IPS-18c (cell line): ENCODE results near the gene TLR7.

Experiments
- H3K4me3 ChIP-seq: 2 replicates; pipeline ENCODE4 v1.7.0; 2013; ENCODE audit warnings: low read depth, mild to moderate bottlenecking, low read length, moderate library complexity; ENCODE audit not compliant: insufficient read depth
- H3K9me3 ChIP-seq: one replicate; pipeline ENCODE4 v1.6.1; 2013; ENCODE audit warnings: mild to moderate bottlenecking, low read length, moderate library complexity; ENCODE audit not compliant: control insufficient read depth, insufficient read depth

Gene TLR7

GRCh38 chrX:12866451-12867377 is at the start of gene TLR7:
TSS of gene TLR7 (plus strand) at chrX:12867072. CDS start at chrX:12867579, 507 bp downstream.
- Histone ChIP-seq H3K4me3 (no peak within 1 kb of the TSS), H3K9me3 (peaks cover 5% of the 10 kb centered on the region)

- H3K4me3 ChIP-seq, result no peak overlapping the region
- no peaks in the 10 kb centered on the region for H3K9me3 ChIP-seq
These were observed 49.3 kb upstream of the TLR7 start for GRCh38 chrX:12817528-12817927.

DNA sequence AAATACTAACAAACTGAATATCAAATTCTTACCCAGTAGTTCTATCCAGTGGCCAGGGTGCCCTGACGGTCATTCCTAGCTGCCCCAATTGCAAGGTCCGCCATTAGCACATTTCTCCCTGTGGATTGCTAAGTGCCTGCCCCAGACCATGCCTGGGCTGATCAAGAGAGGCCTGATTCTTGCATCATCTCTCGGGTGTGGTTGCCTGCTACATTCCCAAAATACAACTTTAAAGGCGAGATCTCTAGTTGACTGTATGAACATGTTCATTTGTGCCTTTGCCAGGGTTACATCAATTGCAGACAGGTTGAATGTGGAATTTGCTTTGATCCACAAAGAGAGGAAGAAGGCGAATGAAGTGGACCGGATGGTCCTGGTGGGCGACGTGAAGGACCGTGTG is 47.6 kb upstream of the TLR7 start:
- Histone ChIP-seq H3K9me3 (no peaks in the 10 kb centered on the region), H3K4me3 (no peak overlapping the region)

GRCh38 chrX:12820737-12821136 is 46.1 kb upstream of the TLR7 start:
- H3K4me3 ChIP-seq, result no peak overlapping the region
- H3K9me3 ChIP-seq, result no peaks in the 10 kb centered on the region

DNA sequence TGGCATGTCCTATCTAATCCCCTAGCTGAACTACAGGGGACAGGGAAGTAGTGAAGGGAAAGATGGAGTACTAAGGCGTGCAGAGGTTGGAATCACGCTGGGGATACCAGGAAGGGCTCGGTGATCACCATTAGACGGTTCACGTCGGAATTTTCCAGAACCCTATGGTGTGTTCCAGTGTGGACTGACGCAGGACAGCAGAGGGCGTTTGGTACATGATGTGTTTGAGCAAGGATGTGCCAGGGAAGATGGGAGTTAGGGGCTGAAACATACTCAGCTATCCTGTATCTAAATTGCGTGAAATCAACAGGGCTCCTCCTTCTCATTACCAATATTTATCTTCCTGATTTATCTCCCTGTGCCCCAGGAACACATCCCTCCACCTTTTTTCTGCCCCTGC is 41.9 kb upstream of the TLR7 start:
- peaks cover 2% of the 10 kb centered on the region for H3K9me3 ChIP-seq
- H3K4me3 ChIP-seq, result no peak overlapping the region

GRCh38 chrX:12825801-12826200 is 41.1 kb upstream of the TLR7 start:
- Histone ChIP-seq H3K4me3 (no peak overlapping the region), H3K9me3 (peaks cover 4% of the 10 kb centered on the region)

- peaks cover 4% of the 10 kb centered on the region for H3K9me3 ChIP-seq
- H3K4me3 ChIP-seq, result no peak overlapping the region
These were observed 23.7 kb upstream of the TLR7 start for GRCh38 chrX:12843061-12843667.

DNA sequence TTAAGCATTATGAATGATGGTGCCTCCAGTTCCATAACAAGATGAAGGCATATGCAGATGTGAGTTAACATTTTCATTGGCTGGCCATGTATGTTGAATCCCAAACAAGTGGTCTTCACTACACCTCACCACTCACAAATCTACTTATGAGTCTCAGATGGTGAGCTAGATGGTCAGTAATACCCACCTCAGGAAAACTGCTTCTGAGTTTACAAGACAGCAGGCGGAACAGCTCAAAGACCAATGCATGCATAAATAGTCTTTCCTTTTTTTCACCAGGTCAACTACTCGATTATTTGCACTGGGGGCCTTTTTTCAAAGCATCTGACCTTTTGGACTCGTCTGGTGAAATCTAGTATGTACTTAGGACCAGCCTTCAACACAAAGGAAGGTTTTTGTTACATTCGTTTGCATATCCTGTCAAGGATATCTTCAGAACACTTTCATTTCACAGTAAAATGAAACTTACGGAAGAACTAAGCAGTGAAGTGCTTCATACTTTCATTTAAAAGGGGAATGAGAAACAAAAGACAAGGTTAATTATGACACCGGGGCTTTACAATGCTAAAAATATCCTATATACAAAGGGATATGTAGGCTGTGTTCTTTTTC is 23.1 kb upstream of the TLR7 start:
- Histone ChIP-seq H3K4me3 (no peak overlapping the region), H3K9me3 (peaks cover 4% of the 10 kb centered on the region)

- Histone ChIP-seq H3K4me3 (no peak overlapping the region), H3K9me3 (peaks cover 4% of the 10 kb centered on the region)
These were observed 22.6 kb upstream of the TLR7 start for GRCh38 chrX:12844319-12844718.

DNA sequence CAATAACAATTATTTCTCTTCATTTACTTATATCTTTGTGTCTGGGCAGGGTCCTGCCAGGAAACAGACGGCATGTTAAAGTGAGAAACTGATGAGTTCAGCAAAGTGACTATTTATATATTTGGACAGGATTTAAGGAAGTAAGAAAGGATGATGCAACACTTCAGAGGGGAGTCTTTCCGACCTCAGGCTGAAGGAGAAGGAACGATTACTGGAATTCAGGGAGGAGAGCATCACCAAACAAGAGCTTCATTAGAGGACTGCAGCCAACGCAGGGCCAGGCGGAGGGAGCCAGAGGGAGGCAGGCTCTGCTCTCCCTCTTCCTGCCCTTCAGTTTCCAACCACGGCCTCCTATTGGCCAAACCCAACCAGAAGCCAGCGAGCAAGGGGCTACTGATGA is 1.5 kb upstream of the TLR7 start:
- Histone ChIP-seq H3K9me3 (peaks cover 3% of the 10 kb centered on the region), H3K4me3 (no peak overlapping the region)

- no peak overlapping the region for H3K4me3 ChIP-seq
- H3K9me3 ChIP-seq, result peaks cover 5% of the 10 kb centered on the region
These were observed 813 bp downstream of the TLR7 start for GRCh38 chrX:12867685-12868084.

DNA sequence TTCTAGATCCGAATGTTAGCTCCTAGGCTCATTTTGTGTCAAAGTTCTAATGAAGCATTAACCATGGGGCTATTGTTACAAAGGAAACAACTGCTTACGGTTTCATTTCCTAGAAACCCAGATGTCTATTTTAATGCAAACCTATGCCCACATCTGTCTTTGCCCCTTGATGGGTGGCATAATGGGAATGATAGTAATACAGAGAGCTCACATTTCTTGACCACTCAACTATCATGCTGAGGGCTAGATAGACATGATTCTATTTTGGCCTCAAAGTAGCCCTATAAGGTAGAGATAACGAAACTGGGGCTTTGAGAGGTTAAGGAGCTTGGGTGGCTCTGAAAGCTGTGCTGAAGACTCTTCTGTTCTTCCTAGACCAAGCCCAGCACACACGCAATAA is 1.9 kb downstream of the TLR7 start:
- Histone ChIP-seq H3K9me3 (peaks cover 5% of the 10 kb centered on the region), H3K4me3 (no peak overlapping the region)

GRCh38 chrX:12871257-12871656 is 4.4 kb downstream of the TLR7 start:
- no peak overlapping the region for H3K4me3 ChIP-seq
- peaks cover 6% of the 10 kb centered on the region for H3K9me3 ChIP-seq

DNA sequence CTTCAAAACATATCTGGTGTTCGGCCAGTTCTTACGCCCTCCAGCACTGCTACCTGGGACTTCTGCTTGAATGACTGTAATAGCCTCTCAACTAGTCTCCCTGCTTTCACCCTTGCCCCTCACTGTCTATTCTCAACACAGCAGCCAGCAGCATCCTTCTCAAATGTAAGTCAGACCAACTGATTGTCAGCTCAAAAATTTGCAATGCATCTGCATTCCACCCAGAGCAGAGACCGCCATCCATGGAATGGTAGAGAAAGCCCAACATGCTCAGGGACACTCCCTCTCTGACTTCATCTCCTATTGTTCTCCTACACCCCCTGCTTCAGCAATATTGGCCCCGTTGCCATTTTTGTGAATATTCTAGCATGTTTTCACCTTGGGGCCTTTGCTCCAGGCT is 5.9 kb downstream of the TLR7 start:
- peaks cover 5% of the 10 kb centered on the region for H3K9me3 ChIP-seq
- H3K4me3 ChIP-seq, result no peak overlapping the region

DNA sequence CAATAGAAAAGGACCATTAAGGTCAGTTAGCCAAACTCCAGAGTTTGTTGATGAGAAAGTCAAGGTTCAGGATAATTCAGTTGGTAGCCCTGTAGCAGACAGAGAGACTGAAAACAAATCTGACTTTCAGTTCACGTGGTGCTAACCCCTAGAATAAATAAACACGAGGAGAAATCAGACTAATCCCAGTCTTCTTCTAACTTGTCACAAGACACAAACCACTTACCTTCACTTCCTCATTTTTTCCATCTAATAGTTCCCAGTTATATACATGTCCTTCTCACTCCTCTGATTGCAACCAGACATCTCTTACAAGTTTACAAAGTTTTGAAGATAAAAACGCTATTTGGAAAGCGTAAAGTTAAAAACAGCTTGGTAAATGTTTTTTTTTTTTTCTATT is 7.7 kb downstream of the TLR7 start:
- peaks cover 5% of the 10 kb centered on the region for H3K9me3 ChIP-seq
- H3K4me3 ChIP-seq, result no peak overlapping the region

GRCh38 chrX:12877386-12877785 is 10.5 kb downstream of the TLR7 start:
- Histone ChIP-seq H3K9me3 (peaks cover 2% of the 10 kb centered on the region), H3K4me3 (no peak overlapping the region)

DNA sequence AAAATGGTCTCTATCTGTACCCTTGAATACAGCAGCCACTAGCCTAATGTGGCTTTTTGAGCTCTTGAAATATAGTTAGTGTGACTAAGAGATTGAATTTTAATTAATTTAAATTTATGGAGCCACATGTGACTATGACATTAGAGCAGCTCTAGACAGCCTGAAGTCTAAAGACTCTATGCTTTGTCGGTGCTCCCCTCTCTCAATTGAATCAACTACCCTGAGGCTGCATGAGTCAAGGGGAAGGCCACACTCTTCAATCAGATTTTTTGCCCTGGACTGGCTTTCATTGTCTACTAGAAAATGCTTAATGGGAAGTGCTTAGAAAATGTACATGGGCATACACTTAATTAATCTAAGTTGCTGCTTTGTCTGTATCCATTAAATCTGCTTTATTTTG is 11.7 kb downstream of the TLR7 start:
- Histone ChIP-seq H3K9me3 (peaks cover 2% of the 10 kb centered on the region), H3K4me3 (no peak overlapping the region)

- no peak overlapping the region for H3K4me3 ChIP-seq
- no peaks in the 10 kb centered on the region for H3K9me3 ChIP-seq
These were observed 15.0 kb downstream of the TLR7 start for GRCh38 chrX:12881914-12882313.
